ENCODE results near the gene CHIA.

CHIA gene

DNA sequence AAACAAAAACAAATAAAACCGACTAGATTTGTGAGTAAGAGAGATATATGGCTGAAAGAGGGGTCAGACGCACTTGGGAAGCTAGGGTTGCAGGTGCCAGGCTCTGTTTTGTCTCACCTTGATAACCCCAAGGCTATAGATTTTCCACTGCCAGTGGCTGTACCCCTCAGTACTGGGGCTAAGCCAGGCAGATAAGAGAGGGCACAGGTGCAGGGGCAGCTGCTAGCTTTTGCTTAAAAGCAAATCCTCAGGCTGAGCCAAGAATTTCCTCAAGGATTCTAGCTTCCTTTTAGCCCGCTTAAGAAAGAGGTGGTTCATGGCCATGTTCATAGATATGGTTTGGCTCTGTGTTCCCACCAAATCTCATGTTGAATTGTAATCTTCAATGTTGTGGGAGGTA lies 79.0 kb downstream of the CHIA start:
- no peak for DNase-seq

Measured in CD4-positive, alpha-beta T cell treated with Interleukin-1 beta for 1 hour (primary cell).